Testis (tissue), 3 donors: ENCODE data around the gene TCF4. TPM values are rescaled to one million over a fixed set of nuclear protein-coding genes. Genes with fewer than 3 reads are reported as not detected.

ENCODE experiments used
- DNase-seq: peaks from one replicate; pipeline ENCODE4 v3.0.0-alpha.2; 2019
- H3K27ac ChIP-seq, 2 donors: fragments of 200-600 bp; sonication (generic); one replicate each; pipeline ENCODE4 v1.5.1; 2019
- H3K27me3 ChIP-seq: fragments of 200-600 bp; sonication (generic); one replicate; pipeline ENCODE4 v1.5.1; 2019
- H3K36me3 ChIP-seq: fragments of 200-600 bp; sonication (generic); one replicate; pipeline ENCODE4 v1.5.1; 2017; ENCODE audit warnings: low read depth; ENCODE audit errors: missing control alignments
- H3K4me1 ChIP-seq: fragments of 200-600 bp; sonication (generic); one replicate; pipeline ENCODE4 v1.5.1; 2019
- H3K4me3 ChIP-seq, 2 donors: fragments of 200-600 bp; sonication (generic); one replicate each; pipeline ENCODE4 v1.5.1; 2017 to 2019
- H3K9me3 ChIP-seq: fragments of 200-600 bp; sonication (generic); one replicate; pipeline ENCODE4 v1.5.1; 2017
- CTCF ChIP-seq, 3 experiments: fragments of 450-650 bp in 2 of 3; fragments of 200-600 bp in 1 of 3; sonication (generic) in 1 of 3; IDR thresholded peaks; one replicate each; pipeline ENCODE4 v1.5.1; 2016 to 2019; ENCODE audit warnings: antibody characterized with exemption in 3 of 3, mild to moderate bottlenecking in 2 of 3, moderate library complexity in 1 of 3
- POLR2A ChIP-seq: fragments of 450-650 bp; IDR thresholded peaks from one replicate; pipeline ENCODE4 v1.6.1; 2017; ENCODE audit warnings: antibody characterized with exemption, mild to moderate bottlenecking, moderate library complexity
- WGBS, 2 donors: methylation state at CpG; one replicate each; pipeline ENCODE4 v1.1.5; 2018; 5-methylcytosine and 5-hydroxymethylcytosine counted together
- intact Hi-C: fragments of 100-400 bp; cut with DNase I; formaldehyde crosslinking; loops from one replicate; pipeline ENCODE4 v1.15.1; 2023; ENCODE audit warnings: low total_unique reads
- polyA plus RNA-seq: library from polyadenylated mRNA; stranded (reverse); fragments of 350-450 nt; fragmentation: Illumina TruSeq; extraction: RNeasy Lipid Tissue Mini Kit (QIAGEN cat#74804); gene quantifications from one replicate; pipeline ENCODE4 v1.2.3, GENCODE V29; 2014; ENCODE audit warnings: low read depth, low replicate concordance; ENCODE audit not compliant: insufficient read depth
- total RNA-seq, 2 donors: library from RNA; depleted of rRNA; stranded (reverse); fragments of >200 nt; gene quantifications; one replicate each; pipeline ENCODE4 v1.2.3, GENCODE V29; 2016

The TCF4 gene
- total and polyA plus RNA-seq, 3 donors from 2014 or later = 50.8 to 122 (median 110) TPM

GRCh38 chr18:55443776-55444175, 144.2 kb downstream of the TCF4 start:
- no peaks in the 10 kb centered on the region for H3K4me1 ChIP-seq
- H3K4me3 ChIP-seq = no peak overlapping the region
- intact Hi-C loops = no loop called here
- WGBS, 2 donors = 96% methylated on average over 3 of the region's 3 CpGs
- no peaks in the 10 kb centered on the region for H3K9me3 ChIP-seq
- H3K27me3 ChIP-seq = no peaks in the 10 kb centered on the region
- no peak overlapping the region for H3K27ac ChIP-seq
- TF ChIP-seq CTCF (IDR thresholded peaks at IDR 0.05) = no peak
- no peak for TF ChIP-seq POLR2A
- no peaks in the 10 kb centered on the region for H3K36me3 ChIP-seq
- no peak for DNase-seq

GRCh38 chr18:55442561-55442960, 145.4 kb downstream of the TCF4 start:
- DNase-seq = no peak
- Histone ChIP-seq H3K27ac (no peak overlapping the region), H3K4me3 (no peak overlapping the region), H3K36me3 (no peaks in the 10 kb centered on the region), H3K4me1 (no peaks in the 10 kb centered on the region), H3K9me3 (no peaks in the 10 kb centered on the region), H3K27me3 (no peaks in the 10 kb centered on the region)
- intact Hi-C loops = no loop called here
- TF ChIP-seq CTCF (IDR thresholded peaks at IDR 0.05) (no peak), POLR2A (no peak)
- 88 to 91% methylated on average over 4 of the region's 4 CpGs for WGBS, 2 donors

- Histone ChIP-seq H3K9me3 (no peaks in the 10 kb centered on the region), H3K4me1 (no peaks in the 10 kb centered on the region), H3K4me3 (no peak overlapping the region), H3K36me3 (no peaks in the 10 kb centered on the region), H3K27me3 (no peaks in the 10 kb centered on the region), H3K27ac (no peak overlapping the region)
- DNase-seq = no peak
- intact Hi-C loops = no loop called here
- TF ChIP-seq CTCF (IDR thresholded peaks at IDR 0.05) (no peak), POLR2A (no peak)
These were observed 147.0 kb downstream of the TCF4 start for GRCh38 chr18:55440988-55441387.

- intact Hi-C loops = no loop called here
- H3K4me1 ChIP-seq = no peaks in the 10 kb centered on the region
- no peak overlapping the region for H3K4me3 ChIP-seq
- H3K36me3 ChIP-seq = no peaks in the 10 kb centered on the region
- TF ChIP-seq CTCF (IDR thresholded peaks at IDR 0.05) (no peak), POLR2A (no peak)
- no peak overlapping the region for H3K27ac ChIP-seq
- H3K9me3 ChIP-seq = no peaks in the 10 kb centered on the region
- 83 to 92% methylated on average over 3 of the region's 3 CpGs for WGBS, 2 donors
- H3K27me3 ChIP-seq = no peaks in the 10 kb centered on the region
- no peak for DNase-seq
These were observed 148.9 kb downstream of the TCF4 start for GRCh38 chr18:55439056-55439455.

- no peaks in the 10 kb centered on the region for H3K9me3 ChIP-seq
- WGBS, 2 donors = 82 to 91% methylated on average over 1 of the region's 1 CpG
These were observed 152.4 kb downstream of the TCF4 start for GRCh38 chr18:55435592-55435991.

More at GRCh38 chr18:55435592-55435991, 152.4 kb downstream of the TCF4 start:
- no peaks in the 10 kb centered on the region for H3K27me3 ChIP-seq
- H3K4me3 ChIP-seq = no peak overlapping the region
- H3K4me1 ChIP-seq = peaks cover 14% of the 10 kb centered on the region
- no peak overlapping the region for H3K27ac ChIP-seq
- TF ChIP-seq CTCF (IDR thresholded peaks at IDR 0.05) (no peak), POLR2A (no peak)
- DNase-seq = no peak
- H3K36me3 ChIP-seq = no peaks in the 10 kb centered on the region
- intact Hi-C loops = no loop called here
